SK-N-SH treated with all-trans-retinoic acid at 6 μM for 48 hours (cell line): ENCODE results near the gene WDR48.

ENCODE experiments used
- ATAC-seq: fragments of 200-7000 bp; cut with Tn5 transposase; 3 replicates; pipeline ENCODE4 v1.9.1; 2020; ENCODE audit warnings: mild to moderate bottlenecking, moderate library complexity
- ARNTL ChIP-seq: fragments of 450-650 bp; formaldehyde crosslinking; IDR thresholded peaks from 2 replicates; pipeline ENCODE4 v1.5.0; 2020; ENCODE audit warnings: low read depth, mild to moderate bottlenecking, moderate library complexity, borderline replicate concordance
- BACH2 ChIP-seq: fragments of 250-450 bp; sonication (Bioruptor Pico); IDR thresholded peaks from 2 replicates; pipeline ENCODE4 v1.9.0; 2021; ENCODE audit warnings: mild to moderate bottlenecking, borderline replicate concordance
- CSDC2 ChIP-seq: fragments of 250-450 bp; sonication (Bioruptor Pico); IDR thresholded peaks from 2 replicates; pipeline ENCODE4 v1.5.0; 2020; ENCODE audit warnings: mild to moderate bottlenecking, moderate library complexity
- CSRNP3 ChIP-seq: fragments of 250-450 bp; sonication (Bioruptor Pico); IDR thresholded peaks from 2 replicates; pipeline ENCODE4 v1.5.1; 2021; ENCODE audit warnings: mild to moderate bottlenecking, moderate library complexity
- ESRRG ChIP-seq: fragments of 250-450 bp; sonication (Bioruptor Pico); IDR thresholded peaks from 2 replicates; pipeline ENCODE4 v1.6.1; 2021; ENCODE audit warnings: mild to moderate bottlenecking
- GLIS3 ChIP-seq: fragments of 250-450 bp; sonication (Bioruptor Pico); IDR thresholded peaks from 2 replicates; pipeline ENCODE4 v1.5.0; 2020; ENCODE audit warnings: mild to moderate bottlenecking, moderate library complexity
- ISL1 ChIP-seq: fragments of 250-450 bp; sonication (Bioruptor Pico); IDR thresholded peaks from 2 replicates; pipeline ENCODE4 v2.1.2; 2022; ENCODE audit warnings: mild to moderate bottlenecking, moderate library complexity
- OSR1 ChIP-seq: fragments of 250-450 bp; sonication (Bioruptor Pico); IDR thresholded peaks from 2 replicates; pipeline ENCODE4 v1.8.0; 2022; ENCODE audit warnings: moderate library complexity, mild to moderate bottlenecking, inconsistent platforms
- PATZ1 ChIP-seq: fragments of 250-450 bp; sonication (Bioruptor Pico); IDR thresholded peaks from 2 replicates; pipeline ENCODE4 v1.8.0; 2020; ENCODE audit warnings: mild to moderate bottlenecking, moderate library complexity, borderline replicate concordance
- POU6F1 ChIP-seq: fragments of 250-450 bp; sonication (Bioruptor Pico); IDR thresholded peaks from 2 replicates; pipeline ENCODE4 v1.8.0; 2021; ENCODE audit warnings: low read depth, mild to moderate bottlenecking, moderate library complexity, borderline replicate concordance
- PPARA ChIP-seq: fragments of 250-450 bp; sonication (Bioruptor Pico); IDR thresholded peaks from 2 replicates; pipeline ENCODE4 v1.5.0; 2020; ENCODE audit warnings: mild to moderate bottlenecking, borderline replicate concordance
- RARB ChIP-seq: fragments of 250-450 bp; sonication (Bioruptor Pico); IDR thresholded peaks from 2 replicates; pipeline ENCODE4 v1.8.0; 2021; ENCODE audit warnings: mild to moderate bottlenecking, moderate library complexity
- SNAI2 ChIP-seq: fragments of 250-450 bp; sonication (Bioruptor Pico); IDR thresholded peaks from 2 replicates; pipeline ENCODE4 v1.5.0; 2020; ENCODE audit warnings: mild to moderate bottlenecking, moderate library complexity
- TCF4 ChIP-seq: fragments of 250-450 bp; sonication (Bioruptor Pico); IDR thresholded peaks from 2 replicates; pipeline ENCODE4 v1.8.0; 2021; ENCODE audit warnings: mild to moderate bottlenecking, moderate library complexity, borderline replicate concordance
- TOX ChIP-seq: fragments of 250-450 bp; sonication (Bioruptor Pico); IDR thresholded peaks from 2 replicates; pipeline ENCODE4 v1.8.0; 2021; ENCODE audit warnings: mild to moderate bottlenecking, moderate library complexity, borderline replicate concordance
- TSHZ2 ChIP-seq: fragments of 250-450 bp; sonication (Bioruptor Pico); IDR thresholded peaks from 2 replicates; pipeline ENCODE4 v1.5.0; 2020; ENCODE audit warnings: mild to moderate bottlenecking, moderate library complexity
- ZC3H10 ChIP-seq: fragments of 250-450 bp; sonication (Bioruptor Pico); IDR thresholded peaks from 2 replicates; pipeline ENCODE4 v1.5.1; 2021; ENCODE audit warnings: mild to moderate bottlenecking, moderate library complexity
- ZFP3 ChIP-seq: fragments of 250-450 bp; sonication (Bioruptor Pico); IDR thresholded peaks from 2 replicates; pipeline ENCODE4 v1.5.0; 2020; ENCODE audit warnings: mild to moderate bottlenecking, moderate library complexity
- ZFP30 ChIP-seq: fragments of 450-650 bp; formaldehyde crosslinking; IDR thresholded peaks from 2 replicates; pipeline ENCODE4 v1.5.0; 2022; ENCODE audit warnings: mild to moderate bottlenecking, moderate library complexity
- ZNF565 ChIP-seq: fragments of 450-650 bp; formaldehyde crosslinking; conservative IDR thresholded peaks from 2 replicates; pipeline ENCODE4 v1.5.0; 2020; ENCODE audit warnings: low read depth, mild to moderate bottlenecking, moderate library complexity
- ZNF8 ChIP-seq: fragments of 450-650 bp; formaldehyde crosslinking; IDR thresholded peaks from 2 replicates; pipeline ENCODE4 v1.5.0; 2020; ENCODE audit warnings: mild to moderate bottlenecking, moderate library complexity

WDR48 gene

GRCh38 chr3:39137991-39138803 is 86.4 kb downstream of the WDR48 start (continued):
- TF ChIP-seq PATZ1 (CRISPR knock-in tag), result no peak
- no peak for TF ChIP-seq OSR1 (CRISPR knock-in tag)
- no peak for TF ChIP-seq ESRRG (CRISPR knock-in tag)
- TF ChIP-seq TCF4, result no peak
- TF ChIP-seq BACH2 (CRISPR knock-in tag), result no peak
- TF ChIP-seq ISL1 (CRISPR knock-in tag), result no peak

GRCh38 chr3:39138804-39139415 is 87.1 kb downstream of the WDR48 start:
- TF ChIP-seq PATZ1 (CRISPR knock-in tag) (no peak), TSHZ2 (no peak), BACH2 (CRISPR knock-in tag) (no peak)
- TF ChIP-seq, all 23 proteins: peak for 0

GRCh38 chr3:39139442-39139841 is 87.6 kb downstream of the WDR48 start:
- TF ChIP-seq POU6F1 (no peak), ZNF8 (no peak), SNAI2 (CRISPR knock-in tag) (no peak), CSDC2 (no peak), ZNF565 (CRISPR knock-in tag) (no peak), ZFP3 (no peak), PPARA (CRISPR knock-in tag) (no peak), TOX (CRISPR knock-in tag) (no peak), CSRNP3 (no peak), TSHZ2 (no peak), RARB (CRISPR knock-in tag) (no peak), TCF4 (no peak), ARNTL (CRISPR knock-in tag) (no peak), OSR1 (CRISPR knock-in tag) (no peak), GLIS3 (CRISPR knock-in tag) (no peak), ZFP30 (CRISPR knock-in tag) (no peak), ZC3H10 (CRISPR knock-in tag) (no peak), ESRRG (CRISPR knock-in tag) (no peak)
- no peak for ATAC-seq

More at GRCh38 chr3:39138804-39139415, 87.1 kb downstream of the WDR48 start:
- peak; percentile 48 for ATAC-seq
